ENCODE data around the gene EML6.

- no peak for TF ChIP-seq CTCF (IDR thresholded peaks at IDR 0.05 in 4 of 5, conservative IDR thresholded peaks at IDR 0.05 in 1 of 5)
- no peak for TF ChIP-seq POLR2A (IDR thresholded peaks at IDR 0.05)
These were observed 286.0 kb downstream of the EML6 start for GRCh38 chr2:55009277-55010060.

Measured in gastrocnemius medialis (tissue), 4 donors.